ENCODE data around the gene CEP104.

Gene CEP104

GRCh38 chr1:3868464-3869006 lies 11.5 kb upstream of the CEP104 start:
- no peak for DNase-seq (ENCODE audit: low spot score)

- DNase-seq (ENCODE audit: low spot score): no peak
Measured at GRCh38 chr1:3865606-3866160, 8.7 kb upstream of the CEP104 start.

- no peak for DNase-seq (ENCODE audit: low spot score)
Measured at GRCh38 chr1:3864884-3865283, 7.9 kb upstream of the CEP104 start.

GRCh38 chr1:3863231-3863935 lies 6.4 kb upstream of the CEP104 start:
- no peak for DNase-seq (ENCODE audit: low spot score)

GRCh38 chr1:3858231-3858981 lies 1.4 kb upstream of the CEP104 start:
- DNase-seq (ENCODE audit: low spot score): peak; percentile 32

GRCh38 chr1:3857791-3858129 lies 749 bp upstream of the CEP104 start:
- no peak for DNase-seq (ENCODE audit: low spot score)

- no peak for DNase-seq (ENCODE audit: low spot score)
Measured at GRCh38 chr1:3852711-3853485, 4.1 kb downstream of the CEP104 start.

GRCh38 chr1:3852091-3852490 lies 4.9 kb downstream of the CEP104 start:
- DNase-seq (ENCODE audit: low spot score): no peak

- no peak for DNase-seq (ENCODE audit: low spot score)
Measured at GRCh38 chr1:3851292-3851691, 5.7 kb downstream of the CEP104 start.

- no peak for DNase-seq (ENCODE audit: low spot score)
Measured at GRCh38 chr1:3850857-3851256, 6.2 kb downstream of the CEP104 start.

GRCh38 chr1:3847081-3847480 lies 9.9 kb downstream of the CEP104 start:
- DNase-seq (ENCODE audit: low spot score): no peak

GRCh38 chr1:3846541-3846940 lies 10.5 kb downstream of the CEP104 start:
- DNase-seq (ENCODE audit: low spot score): no peak

GRCh38 chr1:3842912-3843311 lies 14.1 kb downstream of the CEP104 start:
- no peak for DNase-seq (ENCODE audit: low spot score)

- DNase-seq (ENCODE audit: low spot score): no peak
Measured at GRCh38 chr1:3841491-3841890, 15.5 kb downstream of the CEP104 start.

- DNase-seq (ENCODE audit: low spot score): no peak
Measured at GRCh38 chr1:3838788-3839187, 18.2 kb downstream of the CEP104 start.

- DNase-seq (ENCODE audit: low spot score): no peak
Measured at GRCh38 chr1:3837685-3838084, 19.3 kb downstream of the CEP104 start.

GRCh38 chr1:3837200-3837599 lies 19.8 kb downstream of the CEP104 start:
- no peak for DNase-seq (ENCODE audit: low spot score)

- no peak for DNase-seq (ENCODE audit: low spot score)
Measured at GRCh38 chr1:3836421-3836820, 20.6 kb downstream of the CEP104 start.

- no peak for DNase-seq (ENCODE audit: low spot score)
Measured at GRCh38 chr1:3834701-3835100, 22.3 kb downstream of the CEP104 start.

- no peak for DNase-seq (ENCODE audit: low spot score)
Measured at GRCh38 chr1:3831689-3832088, 25.3 kb downstream of the CEP104 start.

- no peak for DNase-seq (ENCODE audit: low spot score)
Measured at GRCh38 chr1:3828391-3828790, 28.6 kb downstream of the CEP104 start.

- DNase-seq (ENCODE audit: low spot score): peak; percentile 79
Measured at GRCh38 chr1:3827813-3828307, 29.2 kb downstream of the CEP104 start.

Data from iPS-NIHi11 (cell line).